HFF-Myc (cell line): ENCODE results near the gene ETV6.
"Not testable (repeated sequence)": the region's sequence is repeated elsewhere in the genome, so short reads cannot be mapped to it uniquely, and the experiment has no call there.

Experiments used
- DNase-seq: peaks from one replicate; pipeline ENCODE4 v3.0.0-alpha.2; 2011; ENCODE audit warnings: low read depth; ENCODE audit errors: extremely low read depth
- H3K4me3 ChIP-seq: replicated peaks from 2 replicates; pipeline ENCODE4 v1.5.1; 2011; ENCODE audit warnings: low read depth, mild to moderate bottlenecking, control low read depth, low read length
- TF ChIP-seq, protein P1 (sequence below): IDR thresholded peaks from 2 replicates; pipeline ENCODE4 v1.5.1; 2012; ENCODE audit warnings: mild to moderate bottlenecking, low read depth, low read length, control low read depth; ENCODE audit errors: missing control alignments

The ETV6 gene

GRCh38 chr12:11681207-11681606 lies 31.7 kb downstream of the ETV6 start:
- TF ChIP-seq, protein P1, sequence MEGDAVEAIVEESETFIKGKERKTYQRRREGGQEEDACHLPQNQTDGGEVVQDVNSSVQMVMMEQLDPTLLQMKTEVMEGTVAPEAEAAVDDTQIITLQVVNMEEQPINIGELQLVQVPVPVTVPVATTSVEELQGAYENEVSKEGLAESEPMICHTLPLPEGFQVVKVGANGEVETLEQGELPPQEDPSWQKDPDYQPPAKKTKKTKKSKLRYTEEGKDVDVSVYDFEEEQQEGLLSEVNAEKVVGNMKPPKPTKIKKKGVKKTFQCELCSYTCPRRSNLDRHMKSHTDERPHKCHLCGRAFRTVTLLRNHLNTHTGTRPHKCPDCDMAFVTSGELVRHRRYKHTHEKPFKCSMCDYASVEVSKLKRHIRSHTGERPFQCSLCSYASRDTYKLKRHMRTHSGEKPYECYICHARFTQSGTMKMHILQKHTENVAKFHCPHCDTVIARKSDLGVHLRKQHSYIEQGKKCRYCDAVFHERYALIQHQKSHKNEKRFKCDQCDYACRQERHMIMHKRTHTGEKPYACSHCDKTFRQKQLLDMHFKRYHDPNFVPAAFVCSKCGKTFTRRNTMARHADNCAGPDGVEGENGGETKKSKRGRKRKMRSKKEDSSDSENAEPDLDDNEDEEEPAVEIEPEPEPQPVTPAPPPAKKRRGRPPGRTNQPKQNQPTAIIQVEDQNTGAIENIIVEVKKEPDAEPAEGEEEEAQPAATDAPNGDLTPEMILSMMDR = no peak
- no peak overlapping the region for H3K4me3 ChIP-seq
- DNase-seq = no peak

DNA sequence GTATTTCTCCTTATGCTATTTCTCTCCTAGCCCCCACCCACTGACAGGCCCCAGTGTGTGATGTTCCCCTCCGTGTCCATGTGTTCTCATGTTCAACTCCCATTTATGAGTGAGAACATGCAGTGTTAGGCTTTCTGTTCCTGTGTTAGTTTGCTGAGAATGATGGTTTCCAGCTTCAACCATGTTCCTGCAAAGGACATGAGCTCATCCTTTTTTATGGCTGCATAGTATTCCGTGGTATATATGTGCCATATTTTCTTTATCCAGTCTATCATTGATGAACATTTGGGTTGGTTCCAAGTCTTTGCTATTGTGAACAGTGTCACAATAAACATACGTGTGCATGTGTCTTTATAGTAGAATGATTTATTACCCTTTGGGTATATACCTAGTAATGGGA lies 32.2 kb downstream of the ETV6 start:
- H3K4me3 ChIP-seq, DNase-seq: not testable (repeated sequence)

GRCh38 chr12:11684393-11684792 lies 34.9 kb downstream of the ETV6 start:
- DNase-seq = no peak
- TF ChIP-seq, protein P1 = no peak
- H3K4me3 ChIP-seq = no peak overlapping the region

- TF ChIP-seq, protein P1 = no peak
- no peak overlapping the region for H3K4me3 ChIP-seq
- no peak for DNase-seq
Measured at GRCh38 chr12:11684811-11685210, 35.3 kb downstream of the ETV6 start.

DNA sequence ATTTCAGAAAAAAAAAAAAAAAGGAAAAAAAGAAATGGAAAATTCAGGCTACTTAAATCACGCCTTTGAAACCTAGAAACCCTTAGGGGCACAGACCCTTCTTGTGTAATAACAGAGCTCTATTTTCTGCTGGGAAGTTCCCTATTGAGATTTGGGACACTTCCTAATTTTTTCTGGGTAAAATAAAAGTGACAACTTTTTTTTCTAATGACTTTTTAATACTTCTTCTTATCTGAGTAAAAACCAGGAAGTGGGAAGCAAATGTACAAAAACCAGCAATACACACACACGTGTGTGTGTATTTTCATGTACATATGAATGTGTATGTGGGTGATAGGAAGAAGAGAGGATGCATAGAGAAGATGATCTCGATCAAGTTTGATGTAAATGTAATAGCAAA lies 35.8 kb downstream of the ETV6 start:
- H3K4me3 ChIP-seq = no peak overlapping the region
- DNase-seq = no peak
- TF ChIP-seq, protein P1 = no peak

DNA sequence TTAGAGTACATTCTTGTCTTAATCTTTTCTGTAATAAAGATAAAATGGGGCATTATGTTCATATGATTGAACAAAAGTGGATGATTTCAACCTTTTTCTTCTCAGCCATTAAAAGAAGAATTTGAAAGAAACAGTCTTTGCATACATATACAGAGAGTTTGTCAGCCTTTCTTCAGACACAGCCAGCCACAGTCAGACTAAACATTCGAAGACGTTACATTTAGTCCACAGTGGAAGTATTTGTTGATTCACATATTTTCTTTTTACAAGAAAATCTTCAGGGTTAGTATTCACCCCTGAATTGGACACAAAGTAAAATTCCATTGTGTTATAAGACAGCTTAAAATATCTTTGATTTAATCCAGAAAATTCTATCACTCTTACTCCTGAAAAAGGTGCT lies 36.2 kb downstream of the ETV6 start:
- no peak for DNase-seq
- TF ChIP-seq, protein P1 = no peak
- H3K4me3 ChIP-seq = no peak overlapping the region

GRCh38 chr12:11686120-11686519 lies 36.6 kb downstream of the ETV6 start:
- DNase-seq = no peak
- H3K4me3 ChIP-seq = no peak overlapping the region
- TF ChIP-seq, protein P1 = no peak

- no peak overlapping the region for H3K4me3 ChIP-seq
- TF ChIP-seq, protein P1 = no peak
- DNase-seq = no peak
Measured at GRCh38 chr12:11687528-11687927, 38.1 kb downstream of the ETV6 start.
